NB4 (cell line): ENCODE results near the gene GRAMD2A.

Source experiments
- CTCF ChIP-seq: IDR thresholded peaks from one replicate; pipeline ENCODE4 v1.5.1; 2012; ENCODE audit warnings: low read depth, low read length
- MAX ChIP-seq: IDR thresholded peaks from 2 replicates; pipeline ENCODE4 v1.6.1; 2011; ENCODE audit warnings: low read depth, low read length

- TF ChIP-seq MAX (no peak), CTCF (no peak)
These were observed 25.7 kb upstream of the GRAMD2A start for GRCh38 chr15:72223278-72223677.
